ENCODE data around the gene SFRP2. TPM values are rescaled to one million over a fixed set of nuclear protein-coding genes. Genes with fewer than 3 reads are reported as not detected.

The SFRP2 gene
- total and polyA plus RNA-seq, 2 of the 4 experiments (the other 2 are of a cell fraction), result not detected

DNA sequence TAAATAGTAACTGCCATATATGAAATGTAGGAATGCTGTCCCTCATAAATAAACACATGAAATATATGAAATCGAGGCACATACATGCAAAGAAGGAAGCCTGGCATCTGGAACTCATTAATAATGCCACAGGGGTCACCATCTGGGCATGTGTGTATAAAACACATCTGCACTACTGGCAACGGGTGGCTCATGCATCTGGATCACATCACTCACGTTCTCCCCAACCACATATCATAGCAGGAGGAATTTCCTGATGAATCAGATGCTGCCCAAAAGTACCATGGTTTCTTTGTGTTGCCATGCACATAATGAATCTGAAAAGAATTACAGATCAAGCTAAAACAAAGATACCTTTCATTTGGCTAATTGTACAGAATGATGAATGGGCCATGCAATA, 57.6 kb downstream of the SFRP2 start:
- H3K9me1 ChIP-seq (ENCODE audit: insufficient read depth, low read length), result no peaks in the 10 kb centered on the region
- H2BK15ac ChIP-seq (ENCODE audit: low read depth, low read length), result no peak overlapping the region
- H3K79me1 ChIP-seq (ENCODE audit: low read depth in 1 of 2, low read length in 2 of 2), result no peaks in the 10 kb centered on the region
- no peak overlapping the region for H3K9ac ChIP-seq (ENCODE audit: low read depth, low read length)
- H2AK9ac ChIP-seq (replicated peaks; ENCODE audit: low read depth, low read length, poor library complexity), result no peak overlapping the region
- intact Hi-C loops (cut with micrococcal nuclease), result no loop called here
- no peak overlapping the region for H2AK5ac ChIP-seq (ENCODE audit: low read depth, low read length)
- H3K18ac ChIP-seq (ENCODE audit: low read depth, low read length), result no peak overlapping the region
- H3K14ac ChIP-seq (replicated peaks; ENCODE audit: low read depth, low read length), result no peak overlapping the region
- no peak overlapping the region for H4K91ac ChIP-seq (ENCODE audit: insufficient read depth, low read depth, low read length)
- no peaks in the 10 kb centered on the region for H3K9me3 ChIP-seq (ENCODE audit: control insufficient read depth, insufficient read depth, low read length)
- ATAC-seq (ENCODE audit: low read depth), result no peak
- no TSS peak for BruUV-seq (replicated peaks)
- dilution Hi-C loops (cut with HindIII; ENCODE audit: low sequenced_read_pairs, unreplicated experiment), result no loop called here
- TF ChIP-seq BHLHE40 (IDR thresholded peaks at IDR 0.05; ENCODE audit: low read depth, low read length), result 0 out of 2 replicates have a peak, but pooled peaks have one; percentile 39
- TF ChIP-seq, protein P1, sequence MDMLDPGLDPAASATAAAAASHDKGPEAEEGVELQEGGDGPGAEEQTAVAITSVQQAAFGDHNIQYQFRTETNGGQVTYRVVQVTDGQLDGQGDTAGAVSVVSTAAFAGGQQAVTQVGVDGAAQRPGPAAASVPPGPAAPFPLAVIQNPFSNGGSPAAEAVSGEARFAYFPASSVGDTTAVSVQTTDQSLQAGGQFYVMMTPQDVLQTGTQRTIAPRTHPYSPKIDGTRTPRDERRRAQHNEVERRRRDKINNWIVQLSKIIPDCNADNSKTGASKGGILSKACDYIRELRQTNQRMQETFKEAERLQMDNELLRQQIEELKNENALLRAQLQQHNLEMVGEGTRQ (IDR thresholded peaks at IDR 0.05; ENCODE audit: low read depth, low read length), result no peak
- H3K4me3 ChIP-seq (ENCODE audit: insufficient read depth, low read depth, low read length), result no peak overlapping the region
- H4K20me1 ChIP-seq (ENCODE audit: insufficient read depth, low read length), result no peaks in the 10 kb centered on the region
- no CpG with 5 or more reads among the region's 3 CpGs for WGBS, 2 experiments (ENCODE audit: extremely low coverage in 2 of 2, insufficient read length in 1 of 2)
- H3K4ac ChIP-seq (ENCODE audit: low read depth, low read length), result no peak overlapping the region
- H3K56ac ChIP-seq (ENCODE audit: extremely low read depth, insufficient read depth, low read length), result no peak overlapping the region
- H2BK120ac ChIP-seq (ENCODE audit: low read depth, low read length), result no peak overlapping the region
- no peak overlapping the region for H2AFZ ChIP-seq (replicated peaks; ENCODE audit: low read length, poor library complexity)
- no peak overlapping the region for H3K23ac ChIP-seq (ENCODE audit: low read depth, low read length)
- peak; percentile 64 for DNase-seq
- POLR2A ChIA-PET (ENCODE audit: unreplicated experiment), result no interaction called here
- no peak overlapping the region for H4K5ac ChIP-seq (ENCODE audit: low read depth, low read length)
- no peaks in the 10 kb centered on the region for H3K27me3 ChIP-seq (ENCODE audit: control insufficient read depth, insufficient read depth, low read length)
- no peak overlapping the region for H4K8ac ChIP-seq (ENCODE audit: low read depth in 2 of 2, low read length in 2 of 2)
- no peaks in the 10 kb centered on the region for H3K4me1 ChIP-seq (ENCODE audit: control insufficient read depth, insufficient read depth, low read length)
- no peaks in the 10 kb centered on the region for H3K36me3 ChIP-seq (ENCODE audit: control insufficient read depth, insufficient read depth, low read length)
- H2BK20ac ChIP-seq (ENCODE audit: low read depth, low read length), result no peak overlapping the region
- no peak overlapping the region for H3K27ac ChIP-seq (ENCODE audit: insufficient read depth, low read length)
- no peak overlapping the region for H2BK5ac ChIP-seq (ENCODE audit: low read depth, low read length, poor library complexity, severe bottlenecking)
- CTCF ChIA-PET, result no interaction called here
- in situ Hi-C loops (cut with MboI; ENCODE audit: low sequenced_read_pairs), result no loop called here
- H3K4me2 ChIP-seq (ENCODE audit: low read depth, low read length), result no peak overlapping the region

Other genes starting within 250 kb of the SFRP2 start
- under 0.01 TPM in 2 replicates for gene TLR2, start 104.8 kb downstream of the SFRP2 start, total RNA-seq (2012; rRNA removed)
- gene TLR2, start 104.8 kb downstream of the SFRP2 start, polyA plus RNA-seq (2012; rRNA removed), result 0.03 TPM in 1 of 2 replicates, not detected in the other
- not detected in 2 replicates for gene RNF175, start 29.1 kb downstream of the SFRP2 start, total RNA-seq (2012; rRNA removed)
- not detected in 2 replicates for gene RNF175, start 29.1 kb downstream of the SFRP2 start, polyA plus RNA-seq (2012; rRNA removed)